ENCODE measurements around the gene GFY.

- TF ChIP-seq, protein P1, sequence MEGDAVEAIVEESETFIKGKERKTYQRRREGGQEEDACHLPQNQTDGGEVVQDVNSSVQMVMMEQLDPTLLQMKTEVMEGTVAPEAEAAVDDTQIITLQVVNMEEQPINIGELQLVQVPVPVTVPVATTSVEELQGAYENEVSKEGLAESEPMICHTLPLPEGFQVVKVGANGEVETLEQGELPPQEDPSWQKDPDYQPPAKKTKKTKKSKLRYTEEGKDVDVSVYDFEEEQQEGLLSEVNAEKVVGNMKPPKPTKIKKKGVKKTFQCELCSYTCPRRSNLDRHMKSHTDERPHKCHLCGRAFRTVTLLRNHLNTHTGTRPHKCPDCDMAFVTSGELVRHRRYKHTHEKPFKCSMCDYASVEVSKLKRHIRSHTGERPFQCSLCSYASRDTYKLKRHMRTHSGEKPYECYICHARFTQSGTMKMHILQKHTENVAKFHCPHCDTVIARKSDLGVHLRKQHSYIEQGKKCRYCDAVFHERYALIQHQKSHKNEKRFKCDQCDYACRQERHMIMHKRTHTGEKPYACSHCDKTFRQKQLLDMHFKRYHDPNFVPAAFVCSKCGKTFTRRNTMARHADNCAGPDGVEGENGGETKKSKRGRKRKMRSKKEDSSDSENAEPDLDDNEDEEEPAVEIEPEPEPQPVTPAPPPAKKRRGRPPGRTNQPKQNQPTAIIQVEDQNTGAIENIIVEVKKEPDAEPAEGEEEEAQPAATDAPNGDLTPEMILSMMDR (IDR thresholded peaks at IDR 0.05) = no peak
- TF ChIP-seq EZH2 (IDR thresholded peaks at IDR 0.05; ENCODE audit: borderline replicate concordance, insufficient read depth, low read depth, low read length, poor library complexity, severe bottlenecking) = no peak
These were observed 17.2 kb downstream of the GFY start for GRCh38 chr19:49442354-49442753.

Measured in B cell (primary cell).